ENCODE measurements around the gene PSMC1. TPM values are rescaled to one million over a fixed set of nuclear protein-coding genes. Genes with fewer than 3 reads are reported as not detected.

Gene PSMC1
- total RNA-seq, 1 donor from 2014 or later = 113 TPM

DNA sequence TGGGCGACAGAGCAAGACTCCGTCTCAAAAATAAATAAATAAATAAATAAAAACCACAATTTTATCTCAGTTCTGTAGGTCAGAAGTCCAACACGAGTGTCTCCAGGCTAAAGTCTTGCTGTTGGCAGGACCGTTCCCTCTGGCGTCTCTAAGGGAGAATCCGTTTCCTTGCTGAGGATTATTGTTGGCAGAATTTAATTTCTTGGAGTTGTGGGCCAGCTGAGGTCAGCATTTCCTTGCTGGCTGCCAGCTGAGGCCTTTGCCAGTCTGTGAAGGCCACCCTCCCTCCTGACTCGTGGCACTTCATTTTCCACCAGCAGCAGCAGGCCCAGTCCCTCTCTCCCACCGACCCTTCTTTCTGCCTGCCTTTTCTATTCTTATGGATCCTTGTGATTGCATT, 17.2 kb downstream of the PSMC1 start:
- Mint-ChIP-seq H3K4me1 (ENCODE audit: low read depth, unreplicated experiment) (peaks cover 25% of the 10 kb centered on the region), H3K36me3 (ENCODE audit: unreplicated experiment) (no peaks in the 10 kb centered on the region), H3K4me3 (ENCODE audit: unreplicated experiment) (no peak overlapping the region), H3K27ac (ENCODE audit: unreplicated experiment) (no peak overlapping the region), H3K27me3 (ENCODE audit: unreplicated experiment) (peaks cover 4% of the 10 kb centered on the region), H3K9me3 (ENCODE audit: unreplicated experiment) (peaks cover 18% of the 10 kb centered on the region)
- DNase-seq = no peak
- TF ChIP-seq, protein P1, sequence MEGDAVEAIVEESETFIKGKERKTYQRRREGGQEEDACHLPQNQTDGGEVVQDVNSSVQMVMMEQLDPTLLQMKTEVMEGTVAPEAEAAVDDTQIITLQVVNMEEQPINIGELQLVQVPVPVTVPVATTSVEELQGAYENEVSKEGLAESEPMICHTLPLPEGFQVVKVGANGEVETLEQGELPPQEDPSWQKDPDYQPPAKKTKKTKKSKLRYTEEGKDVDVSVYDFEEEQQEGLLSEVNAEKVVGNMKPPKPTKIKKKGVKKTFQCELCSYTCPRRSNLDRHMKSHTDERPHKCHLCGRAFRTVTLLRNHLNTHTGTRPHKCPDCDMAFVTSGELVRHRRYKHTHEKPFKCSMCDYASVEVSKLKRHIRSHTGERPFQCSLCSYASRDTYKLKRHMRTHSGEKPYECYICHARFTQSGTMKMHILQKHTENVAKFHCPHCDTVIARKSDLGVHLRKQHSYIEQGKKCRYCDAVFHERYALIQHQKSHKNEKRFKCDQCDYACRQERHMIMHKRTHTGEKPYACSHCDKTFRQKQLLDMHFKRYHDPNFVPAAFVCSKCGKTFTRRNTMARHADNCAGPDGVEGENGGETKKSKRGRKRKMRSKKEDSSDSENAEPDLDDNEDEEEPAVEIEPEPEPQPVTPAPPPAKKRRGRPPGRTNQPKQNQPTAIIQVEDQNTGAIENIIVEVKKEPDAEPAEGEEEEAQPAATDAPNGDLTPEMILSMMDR (IDR thresholded peaks at IDR 0.05; ENCODE audit: partially characterized antibody, unreplicated experiment) = no peak

DNA sequence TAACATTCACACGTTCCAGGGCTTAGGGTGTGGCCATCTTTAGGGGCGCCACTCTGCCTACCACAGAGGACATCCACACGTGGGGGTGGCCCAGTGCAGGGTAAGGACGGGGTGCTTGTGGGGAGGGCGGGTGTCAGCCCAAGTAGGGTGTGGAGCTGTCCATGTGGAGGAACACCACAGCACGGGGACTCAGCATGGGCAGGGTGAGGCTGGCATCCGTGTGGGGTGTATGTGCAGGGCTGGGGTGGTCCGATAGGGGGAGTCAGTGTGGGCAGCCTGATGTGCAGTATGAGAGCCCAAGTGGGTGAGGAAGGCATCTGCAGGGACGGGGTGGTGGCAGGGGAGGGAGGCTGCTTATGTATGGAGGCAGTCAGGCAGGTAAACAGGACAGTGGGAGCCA, 17.7 kb downstream of the PSMC1 start:
- DNase-seq = no peak
- H3K4me1 Mint-ChIP-seq (ENCODE audit: low read depth, unreplicated experiment) = peaks cover 25% of the 10 kb centered on the region

GRCh38 chr14:90274808-90275457, 18.6 kb downstream of the PSMC1 start:
- Mint-ChIP-seq H3K36me3 (ENCODE audit: unreplicated experiment) (no peaks in the 10 kb centered on the region), H3K27ac (ENCODE audit: unreplicated experiment) (peak overlapping the region; percentile 28)

More for the DNA sequence above, 17.7 kb downstream of the PSMC1 start:
- TF ChIP-seq, protein P1 (IDR thresholded peaks at IDR 0.05; ENCODE audit: partially characterized antibody, unreplicated experiment) = no peak
- H3K27ac Mint-ChIP-seq (ENCODE audit: unreplicated experiment) = no peak overlapping the region
- H3K27me3 Mint-ChIP-seq (ENCODE audit: unreplicated experiment) = peaks cover 4% of the 10 kb centered on the region
- H3K4me3 Mint-ChIP-seq (ENCODE audit: unreplicated experiment) = no peak overlapping the region
- H3K9me3 Mint-ChIP-seq (ENCODE audit: unreplicated experiment) = peaks cover 18% of the 10 kb centered on the region
- no peaks in the 10 kb centered on the region for H3K36me3 Mint-ChIP-seq (ENCODE audit: unreplicated experiment)

GRCh38 chr14:90275458-90275814, 19.1 kb downstream of the PSMC1 start:
- peaks cover 25% of the 10 kb centered on the region for H3K4me1 Mint-ChIP-seq (ENCODE audit: low read depth, unreplicated experiment)
- H3K36me3 Mint-ChIP-seq (ENCODE audit: unreplicated experiment) = no peaks in the 10 kb centered on the region
- H3K4me3 Mint-ChIP-seq (ENCODE audit: unreplicated experiment) = no peak overlapping the region
- peaks cover 18% of the 10 kb centered on the region for H3K9me3 Mint-ChIP-seq (ENCODE audit: unreplicated experiment)
- no peak for DNase-seq
- H3K27me3 Mint-ChIP-seq (ENCODE audit: unreplicated experiment) = peaks cover 4% of the 10 kb centered on the region
- peak overlapping the region; percentile 28 for H3K27ac Mint-ChIP-seq (ENCODE audit: unreplicated experiment)
- TF ChIP-seq, protein P1 (IDR thresholded peaks at IDR 0.05; ENCODE audit: partially characterized antibody, unreplicated experiment) = no peak

More at GRCh38 chr14:90274808-90275457, 18.6 kb downstream of the PSMC1 start:
- DNase-seq = no peak
- TF ChIP-seq, protein P1 (IDR thresholded peaks at IDR 0.05; ENCODE audit: partially characterized antibody, unreplicated experiment) = no peak
- H3K9me3 Mint-ChIP-seq (ENCODE audit: unreplicated experiment) = peaks cover 18% of the 10 kb centered on the region
- peaks cover 25% of the 10 kb centered on the region for H3K4me1 Mint-ChIP-seq (ENCODE audit: low read depth, unreplicated experiment)
- H3K27me3 Mint-ChIP-seq (ENCODE audit: unreplicated experiment) = peaks cover 4% of the 10 kb centered on the region
- H3K4me3 Mint-ChIP-seq (ENCODE audit: unreplicated experiment) = no peak overlapping the region

GRCh38 chr14:90275820-90276219, 19.5 kb downstream of the PSMC1 start:
- Mint-ChIP-seq H3K27ac (ENCODE audit: unreplicated experiment) (peak overlapping the region; percentile 92), H3K27me3 (ENCODE audit: unreplicated experiment) (peaks cover 4% of the 10 kb centered on the region), H3K36me3 (ENCODE audit: unreplicated experiment) (no peaks in the 10 kb centered on the region), H3K9me3 (ENCODE audit: unreplicated experiment) (peaks cover 18% of the 10 kb centered on the region), H3K4me3 (ENCODE audit: unreplicated experiment) (no peak overlapping the region), H3K4me1 (ENCODE audit: low read depth, unreplicated experiment) (peaks cover 27% of the 10 kb centered on the region)
- TF ChIP-seq, protein P1 (IDR thresholded peaks at IDR 0.05; ENCODE audit: partially characterized antibody, unreplicated experiment) = no peak
- no peak for DNase-seq

Data from glutamatergic neuron (in vitro differentiated cells).